GM18520 (cell line): ENCODE data around the gene CACNA2D4.

ENCODE experiments used
- ATAC-seq: cut with Tn5 transposase; IDR thresholded peaks from one replicate; pipeline ENCODE4 v1.9.1; 2021; ENCODE audit not compliant: unreplicated experiment

The CACNA2D4 gene

DNA sequence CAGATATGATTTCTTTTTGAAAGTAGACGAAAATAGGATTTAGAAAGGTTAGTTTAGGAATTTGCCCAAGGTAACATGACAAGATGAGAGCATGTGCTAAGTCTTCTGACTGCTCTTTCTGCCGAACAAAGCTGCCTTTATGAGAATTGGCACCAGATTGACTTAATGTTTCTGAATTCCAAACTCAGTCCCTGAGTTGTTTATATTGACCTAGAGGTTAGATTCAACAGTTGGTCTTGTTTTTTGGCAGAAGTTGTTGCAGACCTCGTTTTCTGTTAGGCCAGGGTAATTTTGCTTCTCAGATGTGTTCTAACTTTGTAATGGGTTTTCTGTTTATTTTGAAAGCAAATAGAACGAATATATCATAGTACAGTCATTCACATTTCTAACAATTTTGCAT is 159.6 kb downstream of the CACNA2D4 start:
- no peak for ATAC-seq

GRCh38 chr12:1758376-1758775 is 160.1 kb downstream of the CACNA2D4 start:
- ATAC-seq = no peak

GRCh38 chr12:1750300-1750699 is 168.2 kb downstream of the CACNA2D4 start:
- no peak for ATAC-seq

- ATAC-seq = no peak
These were observed 169.4 kb downstream of the CACNA2D4 start for GRCh38 chr12:1749019-1749418.

DNA sequence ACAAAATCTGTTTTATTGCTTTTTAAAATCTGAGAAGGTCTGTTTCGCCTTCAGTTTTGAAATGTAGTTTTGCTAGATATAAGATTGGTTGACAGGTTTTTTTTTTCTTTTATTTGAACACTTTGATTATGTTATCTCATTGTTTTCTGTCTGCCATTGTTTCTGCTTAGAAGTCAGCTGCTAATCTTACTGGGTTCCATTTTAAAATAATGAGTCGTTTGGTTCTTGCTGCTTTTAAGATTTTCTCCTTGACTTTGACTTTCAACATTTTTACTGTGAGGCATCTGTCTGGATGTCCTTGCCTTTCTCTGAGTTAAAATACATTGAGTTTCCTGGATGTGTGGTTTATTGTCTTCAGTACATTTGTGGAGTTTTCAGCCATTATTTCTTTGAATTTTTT is 170.8 kb downstream of the CACNA2D4 start:
- no peak for ATAC-seq

- no peak for ATAC-seq
These were observed 173.5 kb downstream of the CACNA2D4 start for GRCh38 chr12:1744932-1745331.
